ENCODE measurements around the gene RYR1.

The RYR1 gene

GRCh38 chr19:38420935-38421334, 12.6 kb upstream of the RYR1 start:
- Histone ChIP-seq H4K20me1 (ENCODE audit: insufficient read depth, low read length) (no peaks in the 10 kb centered on the region), H3K9me3 (replicated peaks; ENCODE audit: insufficient read depth, low read length) (no peaks in the 10 kb centered on the region), H3K9me2 (replicated peaks; ENCODE audit: insufficient read depth, low read length) (no peaks in the 10 kb centered on the region), H3K27me3 (replicated peaks; ENCODE audit: insufficient read depth, low read length) (peaks cover 60% of the 10 kb centered on the region), H3K9ac (ENCODE audit: low read length) (no peak overlapping the region), H3K4me2 (ENCODE audit: low read depth, low read length) (no peak overlapping the region), H2AFZ (ENCODE audit: low read length) (no peak overlapping the region), H3K79me2 (ENCODE audit: low read length) (no peaks in the 10 kb centered on the region), H3K36me3 (replicated peaks; ENCODE audit: insufficient read depth, low read length) (no peaks in the 10 kb centered on the region), H3K4me1 (ENCODE audit: low read length) (no peaks in the 10 kb centered on the region), H3F3A (ENCODE audit: insufficient read depth, low read length) (no peaks in the 10 kb centered on the region), H3K27ac (ENCODE audit: low read length) (no peak overlapping the region), H3K4me3 (ENCODE audit: low read length) (no peak overlapping the region)
- no peak for TF ChIP-seq EZH2 (optimal IDR thresholded peaks at IDR 0.05; ENCODE audit: low read depth, low read length)
- no peak for TF ChIP-seq EZH2phosphoT487 (IDR thresholded peaks at IDR 0.05; ENCODE audit: low read length)
- TF ChIP-seq CTCF (IDR thresholded peaks at IDR 0.05; ENCODE audit: low read length), result no peak
- no peak for DNase-seq

- no peak overlapping the region for H2AFZ ChIP-seq (ENCODE audit: low read length)
- H3K9me2 ChIP-seq (replicated peaks; ENCODE audit: insufficient read depth, low read length), result no peaks in the 10 kb centered on the region
- H3K4me3 ChIP-seq (ENCODE audit: low read length), result no peak overlapping the region
- no peaks in the 10 kb centered on the region for H3K9me3 ChIP-seq (replicated peaks; ENCODE audit: insufficient read depth, low read length)
- no peaks in the 10 kb centered on the region for H4K20me1 ChIP-seq (ENCODE audit: insufficient read depth, low read length)
- no peaks in the 10 kb centered on the region for H3K36me3 ChIP-seq (replicated peaks; ENCODE audit: insufficient read depth, low read length)
- no peak overlapping the region for H3K27ac ChIP-seq (ENCODE audit: low read length)
- DNase-seq, result no peak
- H3K4me1 ChIP-seq (ENCODE audit: low read length), result no peaks in the 10 kb centered on the region
- no peaks in the 10 kb centered on the region for H3F3A ChIP-seq (ENCODE audit: insufficient read depth, low read length)
- no peak overlapping the region for H3K9ac ChIP-seq (ENCODE audit: low read length)
- no peak for TF ChIP-seq EZH2phosphoT487 (IDR thresholded peaks at IDR 0.05; ENCODE audit: low read length)
- no peak for TF ChIP-seq EZH2 (optimal IDR thresholded peaks at IDR 0.05; ENCODE audit: low read depth, low read length)
- TF ChIP-seq CTCF (IDR thresholded peaks at IDR 0.05; ENCODE audit: low read length), result no peak
- H3K27me3 ChIP-seq (replicated peaks; ENCODE audit: insufficient read depth, low read length), result peaks cover 60% of the 10 kb centered on the region
- H3K4me2 ChIP-seq (ENCODE audit: low read depth, low read length), result no peak overlapping the region
- H3K79me2 ChIP-seq (ENCODE audit: low read length), result no peaks in the 10 kb centered on the region
Observed at GRCh38 chr19:38421856-38422255, 11.6 kb upstream of the RYR1 start.

- H3K9me2 ChIP-seq (replicated peaks; ENCODE audit: insufficient read depth, low read length), result no peaks in the 10 kb centered on the region
- DNase-seq, result no peak
- H3K4me2 ChIP-seq (ENCODE audit: low read depth, low read length), result no peak overlapping the region
- no peaks in the 10 kb centered on the region for H3F3A ChIP-seq (ENCODE audit: insufficient read depth, low read length)
- H3K79me2 ChIP-seq (ENCODE audit: low read length), result no peaks in the 10 kb centered on the region
- no peaks in the 10 kb centered on the region for H3K36me3 ChIP-seq (replicated peaks; ENCODE audit: insufficient read depth, low read length)
- no peak overlapping the region for H2AFZ ChIP-seq (ENCODE audit: low read length)
- no peak overlapping the region for H3K4me3 ChIP-seq (ENCODE audit: low read length)
- no peaks in the 10 kb centered on the region for H4K20me1 ChIP-seq (ENCODE audit: insufficient read depth, low read length)
- H3K27ac ChIP-seq (ENCODE audit: low read length), result no peak overlapping the region
- no peak overlapping the region for H3K9ac ChIP-seq (ENCODE audit: low read length)
- H3K9me3 ChIP-seq (replicated peaks; ENCODE audit: insufficient read depth, low read length), result no peaks in the 10 kb centered on the region
- no peaks in the 10 kb centered on the region for H3K4me1 ChIP-seq (ENCODE audit: low read length)
- TF ChIP-seq CTCF (IDR thresholded peaks at IDR 0.05; ENCODE audit: low read length) (no peak), EZH2phosphoT487 (IDR thresholded peaks at IDR 0.05; ENCODE audit: low read length) (no peak), EZH2 (optimal IDR thresholded peaks at IDR 0.05; ENCODE audit: low read depth, low read length) (no peak)
- H3K27me3 ChIP-seq (replicated peaks; ENCODE audit: insufficient read depth, low read length), result peaks cover 64% of the 10 kb centered on the region
Observed at GRCh38 chr19:38422438-38422837, 11.1 kb upstream of the RYR1 start.

Data from MM.1S (cell line).